HG02943 (cell line): ENCODE measurements around the gene PRDM10.

Experiments used
- ATAC-seq: cut with Tn5 transposase; IDR thresholded peaks from one replicate; pipeline ENCODE4 v1.9.1; 2021; ENCODE audit warnings: mild to moderate bottlenecking, low read depth, moderate library complexity; ENCODE audit not compliant: unreplicated experiment

PRDM10 gene

GRCh38 chr11:130008326-130008725 lies 5.7 kb upstream of the PRDM10 start:
- no peak for ATAC-seq

DNA sequence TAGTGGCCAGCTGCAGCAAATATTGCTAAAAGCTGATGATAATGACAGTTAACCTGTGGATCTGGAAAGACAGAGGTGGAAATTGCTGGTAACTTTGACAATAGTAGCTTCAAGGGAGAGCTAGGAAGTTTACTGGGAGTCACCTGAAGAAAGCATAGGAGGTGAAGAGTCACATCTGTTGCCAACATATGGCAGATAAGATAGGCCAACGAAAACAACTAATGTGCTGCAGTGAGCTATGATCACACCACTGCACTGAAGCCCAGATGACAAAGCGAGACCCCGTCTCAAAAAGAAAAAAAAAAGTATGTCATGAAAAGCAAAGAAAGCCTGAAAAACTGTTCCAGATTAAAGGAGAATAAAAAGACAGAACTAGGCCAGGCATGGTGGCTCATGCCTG lies 4.3 kb upstream of the PRDM10 start:
- ATAC-seq = no peak

- peak; percentile 22 for ATAC-seq
Observed at GRCh38 chr11:130003717-130004001, 1.0 kb upstream of the PRDM10 start.

DNA sequence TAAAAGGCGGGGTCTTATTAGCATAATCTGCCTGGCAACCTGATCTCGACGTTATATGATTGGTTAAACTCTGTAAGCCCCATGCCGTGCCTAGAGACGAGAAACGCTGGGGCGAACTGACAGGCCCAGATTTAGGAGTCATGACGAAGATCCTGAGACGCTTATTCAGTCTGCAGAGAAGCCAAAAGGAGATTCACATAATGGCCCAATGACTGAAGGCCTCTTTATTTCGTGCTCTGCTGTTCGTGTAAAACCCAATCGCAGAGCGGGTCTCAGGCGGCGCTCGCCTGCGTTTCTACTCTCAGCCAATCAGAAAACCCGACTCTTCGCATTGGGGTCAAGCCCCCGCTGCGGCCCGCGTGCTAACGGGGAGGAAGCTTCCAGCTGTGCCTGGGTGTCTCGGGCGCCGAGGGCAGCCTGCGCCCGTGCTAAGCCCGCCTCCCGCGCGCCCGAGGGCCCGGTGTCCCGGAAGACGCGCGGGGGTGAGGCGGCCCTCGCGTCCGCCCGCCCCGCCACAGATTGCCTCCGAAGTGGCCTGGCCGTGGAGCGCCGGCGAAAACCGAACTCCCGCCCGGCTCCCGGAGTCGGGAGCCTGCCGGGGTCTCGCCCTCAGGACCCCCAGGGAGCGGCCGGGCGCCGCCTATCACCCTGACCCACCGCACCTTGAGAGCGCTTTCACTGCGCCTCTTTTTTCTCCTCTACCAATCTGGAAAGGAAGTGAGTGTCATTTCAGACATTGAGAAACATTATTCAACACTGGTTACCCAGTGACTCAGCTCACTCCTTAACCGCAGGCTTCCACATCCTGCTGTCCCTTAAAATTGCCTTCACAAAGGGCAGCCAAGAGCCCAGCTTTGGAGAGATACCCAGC lies 446 bp upstream of the PRDM10 start:
- ATAC-seq = peak; percentile 82

- peak; percentile 30 for ATAC-seq
Observed at GRCh38 chr11:130001461-130002351, 929 bp downstream of the PRDM10 start.

DNA sequence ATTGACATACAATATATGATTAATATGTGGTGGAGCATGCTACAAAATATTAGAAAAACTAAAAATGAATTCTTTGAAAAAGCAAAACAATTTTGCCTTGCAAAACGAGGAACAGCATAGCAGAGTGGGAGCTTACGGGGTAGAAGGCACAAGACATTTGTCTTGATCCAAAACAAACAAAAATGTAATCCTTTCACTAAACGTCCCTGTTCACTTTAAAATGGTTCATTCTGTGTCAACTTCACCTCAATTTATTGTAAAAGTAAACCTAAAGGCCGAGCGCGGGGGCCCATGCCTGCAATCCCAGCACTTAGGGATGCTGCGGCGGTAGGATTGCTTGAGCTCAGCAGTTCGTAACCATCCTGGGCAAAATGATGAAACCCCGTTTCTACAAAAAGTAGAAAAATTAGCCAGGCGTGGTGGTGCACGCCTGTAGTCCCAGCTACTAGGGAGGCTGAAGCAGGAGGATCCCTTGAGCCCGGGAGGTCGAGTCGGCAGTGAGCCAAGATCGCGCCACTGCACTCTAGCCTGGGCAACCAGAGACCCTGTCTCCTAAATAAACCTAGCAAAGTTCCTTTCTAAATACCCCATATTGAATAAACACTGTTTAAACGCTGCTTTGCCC lies 2.0 kb downstream of the PRDM10 start:
- no peak for ATAC-seq

DNA sequence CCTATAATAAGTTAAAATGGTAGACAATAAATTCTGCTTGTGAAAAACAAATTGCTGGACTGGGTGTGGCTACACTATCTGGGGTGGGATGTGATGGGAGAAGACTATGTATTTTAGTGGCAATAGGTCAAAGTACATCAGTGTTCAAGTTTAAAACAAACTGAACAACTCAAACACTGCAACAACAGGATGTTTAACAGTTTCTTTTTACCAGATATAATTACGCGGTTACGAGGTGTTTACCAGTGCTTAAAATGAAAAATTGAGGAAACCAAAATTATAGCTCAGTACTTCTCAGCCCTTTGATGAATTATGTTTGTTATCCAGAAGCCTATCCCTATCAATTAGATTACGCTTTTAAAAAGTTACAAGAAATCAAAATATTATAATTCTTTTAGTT lies 3.2 kb downstream of the PRDM10 start:
- ATAC-seq = no peak

GRCh38 chr11:129998905-129999304 lies 3.7 kb downstream of the PRDM10 start:
- ATAC-seq = no peak

- ATAC-seq = no peak
Observed at GRCh38 chr11:129998107-129998506, 4.5 kb downstream of the PRDM10 start.

DNA sequence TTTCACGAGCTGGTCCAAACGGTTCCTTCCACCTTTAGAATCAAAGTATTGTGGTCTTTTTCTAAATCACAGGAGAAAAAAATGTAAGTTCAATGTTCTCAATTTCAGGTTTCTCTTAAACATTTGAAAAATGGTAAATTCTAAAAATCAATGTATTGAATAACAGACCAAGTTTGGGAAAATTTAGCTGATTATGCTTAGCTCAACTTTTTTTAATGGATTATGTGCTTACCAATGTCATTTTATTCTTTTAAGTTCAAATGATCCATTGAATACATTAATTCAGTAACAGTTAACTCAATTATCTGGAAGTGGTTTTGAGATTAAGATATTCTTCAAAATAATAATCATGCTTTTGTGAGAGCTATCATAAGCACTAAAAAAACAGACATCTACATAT lies 5.1 kb downstream of the PRDM10 start:
- ATAC-seq = no peak

DNA sequence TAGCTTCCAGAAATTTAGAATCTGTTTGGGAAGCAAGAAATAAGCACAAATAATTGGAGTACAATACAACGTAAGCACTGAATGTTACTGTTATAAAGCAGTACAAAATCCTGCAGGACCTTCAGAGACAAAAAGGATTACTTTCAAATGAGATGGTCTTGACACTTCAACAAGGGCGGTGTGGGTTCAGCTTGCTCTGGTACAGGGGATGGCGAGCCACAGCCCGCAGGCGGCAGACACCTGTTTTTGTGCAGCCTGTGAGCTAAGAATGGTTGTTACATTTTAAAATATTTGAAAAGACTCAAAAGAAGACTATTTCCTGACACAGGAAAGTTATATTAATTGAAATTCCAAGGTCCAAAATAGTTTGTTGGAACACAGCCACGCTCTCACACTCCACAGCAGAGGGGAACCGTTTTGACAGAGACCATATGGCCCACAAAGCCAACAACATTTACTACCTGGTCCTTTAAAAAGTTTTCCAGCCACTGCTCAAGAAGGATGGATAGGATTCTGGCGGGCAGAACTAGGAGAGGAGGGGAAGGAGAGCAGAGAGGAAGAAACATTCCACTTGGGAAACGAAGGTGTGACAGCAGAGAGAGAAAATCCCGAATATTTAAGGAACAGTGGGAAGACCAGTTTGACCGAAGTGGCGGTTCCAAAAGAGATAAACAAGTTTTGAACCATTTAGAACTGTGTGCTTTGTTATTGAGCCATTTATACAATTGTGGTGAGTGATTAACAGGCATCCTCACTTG lies 6.3 kb downstream of the PRDM10 start:
- no peak for ATAC-seq

DNA sequence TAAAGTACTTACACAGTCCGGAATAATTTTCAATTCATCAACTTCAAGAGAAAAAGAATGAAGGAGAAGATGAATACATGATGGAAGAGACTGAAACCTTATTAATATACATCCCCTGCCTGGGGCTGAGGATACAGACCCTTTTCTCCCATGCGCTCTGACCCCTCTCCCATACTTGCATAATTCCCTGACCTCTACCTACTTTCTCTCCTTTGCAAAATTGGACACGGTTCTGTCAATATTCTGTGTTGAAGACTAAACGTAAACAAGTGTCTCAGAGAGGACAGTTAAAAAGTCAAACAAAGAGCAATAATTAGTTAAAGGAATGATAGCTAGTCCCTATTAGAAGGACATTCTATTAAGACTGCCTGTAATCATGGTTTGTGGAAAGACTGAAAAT lies 7.5 kb downstream of the PRDM10 start:
- ATAC-seq = no peak

DNA sequence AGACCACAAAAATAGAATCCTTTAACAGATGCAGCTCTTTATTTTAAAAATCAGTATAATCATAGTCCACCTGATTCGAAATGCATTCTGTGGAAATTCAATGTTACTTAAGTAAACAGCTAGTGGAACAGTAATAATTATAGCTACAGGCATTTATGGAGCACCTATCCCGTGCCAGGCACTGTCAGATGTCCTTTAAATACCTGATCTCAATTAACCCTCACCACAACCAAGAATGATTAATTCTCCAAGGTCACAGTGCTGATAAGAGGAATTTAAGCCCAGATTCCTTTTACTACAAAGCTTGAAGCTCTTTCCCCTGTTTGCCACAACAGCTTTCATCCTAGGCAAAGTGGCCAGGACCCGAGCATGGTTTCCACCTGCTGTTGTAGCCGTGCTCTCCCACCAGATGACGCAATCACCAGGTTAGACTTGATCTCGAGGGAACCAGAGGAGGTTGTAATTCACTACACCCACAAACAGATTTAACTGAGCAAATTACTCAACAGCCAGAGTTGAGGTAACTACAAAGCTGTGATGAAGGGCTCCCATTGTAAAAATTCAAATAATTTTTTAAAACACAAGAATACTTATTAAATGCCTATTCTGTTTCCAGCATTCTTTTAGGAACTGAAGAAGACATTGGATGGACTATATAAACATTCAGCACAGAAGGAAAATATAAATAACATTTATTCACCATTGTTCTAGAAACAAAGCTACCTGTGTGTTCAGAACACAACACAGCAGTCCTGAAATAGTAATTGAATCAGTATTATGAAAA lies 10.3 kb downstream of the PRDM10 start:
- no peak for ATAC-seq

DNA sequence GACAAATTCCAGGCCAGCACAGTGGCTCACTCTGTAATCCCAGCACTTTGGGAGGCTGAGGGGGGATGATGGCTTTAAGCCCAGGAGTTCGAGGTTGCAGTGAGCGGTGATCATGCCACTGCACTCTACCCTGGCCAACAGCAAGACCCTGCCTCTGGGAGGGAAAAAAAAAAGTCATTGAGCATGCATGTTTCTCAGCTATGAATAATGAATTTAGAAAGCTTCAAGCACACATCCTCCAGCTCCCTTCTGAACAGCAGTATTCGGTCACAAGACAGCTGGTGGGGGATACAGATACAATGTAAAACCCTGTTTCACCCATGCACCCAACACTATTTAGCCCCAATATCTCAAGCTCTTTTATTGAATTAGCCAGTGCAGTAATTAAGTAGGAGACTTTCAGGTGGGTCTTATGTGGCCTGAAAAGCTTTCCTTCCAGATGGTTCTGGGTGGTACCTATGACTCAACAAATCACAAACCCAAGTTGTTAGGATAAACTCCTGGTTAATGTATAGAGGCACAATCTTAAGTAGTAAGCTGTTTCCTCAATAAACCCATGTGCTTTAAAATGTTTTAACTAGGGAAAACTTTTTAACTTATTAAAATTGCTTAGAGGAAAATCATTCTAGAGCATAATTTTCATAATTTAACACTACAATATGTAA lies 13.4 kb downstream of the PRDM10 start:
- no peak for ATAC-seq

- no peak for ATAC-seq
Observed at GRCh38 chr11:129987950-129988349, 14.7 kb downstream of the PRDM10 start.

DNA sequence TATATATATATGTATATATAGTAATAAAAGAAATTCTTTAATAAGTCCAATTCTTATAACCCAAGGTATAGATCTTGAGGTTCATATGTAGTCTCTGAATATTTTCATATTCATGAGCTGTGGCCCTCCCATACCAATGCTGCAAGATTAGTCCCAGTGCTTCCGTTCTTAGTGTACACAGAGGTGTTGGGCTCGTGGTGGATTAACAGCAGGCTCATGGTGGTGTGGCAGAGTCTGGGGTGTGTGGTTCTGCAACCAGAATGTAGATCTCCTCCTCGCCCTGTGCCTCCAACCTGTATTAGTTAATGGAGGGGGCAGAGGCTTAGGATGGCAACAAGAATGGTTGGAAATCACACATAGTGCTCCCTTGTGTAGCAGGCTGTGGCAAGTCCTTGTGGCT lies 16.8 kb downstream of the PRDM10 start:
- no peak for ATAC-seq

DNA sequence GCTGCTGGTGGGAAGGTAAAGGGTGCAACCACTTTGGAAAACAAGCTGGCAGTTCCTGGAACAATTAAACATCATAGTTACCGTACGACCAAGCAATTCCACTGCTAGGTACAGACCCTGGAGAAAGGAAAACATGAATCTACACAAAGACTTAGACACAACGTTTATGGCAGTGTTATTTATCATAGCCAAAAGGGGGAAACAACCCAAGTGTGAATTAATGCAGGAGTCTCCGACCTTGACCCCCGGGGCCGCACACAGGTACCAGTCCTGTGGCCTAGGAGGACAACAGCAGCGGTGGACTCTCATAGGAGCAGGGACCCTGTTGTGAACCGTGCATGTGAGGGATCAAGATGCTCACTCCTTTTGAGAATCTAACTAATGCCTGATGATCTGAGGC lies 22.5 kb downstream of the PRDM10 start:
- ATAC-seq = no peak

- no peak for ATAC-seq
Observed at GRCh38 chr11:129979046-129979605, 23.5 kb downstream of the PRDM10 start.

GRCh38 chr11:129978447-129978846 lies 24.2 kb downstream of the PRDM10 start:
- ATAC-seq = no peak
